ENCODE results near the gene CHRNA1.

CHRNA1 gene

DNA sequence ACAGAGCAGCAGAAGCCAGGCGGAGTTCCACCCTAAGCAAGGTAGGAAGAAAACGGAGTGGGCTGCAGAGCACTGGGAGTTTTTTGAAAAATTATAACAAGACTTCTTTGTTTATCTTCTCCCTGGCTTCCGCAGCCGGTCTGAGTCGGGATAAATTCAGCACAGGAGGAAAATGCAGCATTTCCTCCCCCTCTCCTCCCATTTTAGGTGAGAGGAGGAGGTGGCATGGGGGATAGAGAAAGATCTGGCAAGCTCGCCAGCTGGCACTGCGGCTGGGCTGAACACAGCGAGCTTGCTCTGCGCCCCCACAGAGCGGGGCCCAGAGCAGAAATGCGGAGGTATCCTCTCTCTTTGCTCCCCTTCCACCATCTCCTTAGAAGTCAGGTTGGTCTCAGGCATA is 17.7 kb upstream of the CHRNA1 start:
- no peak for DNase-seq

DNA sequence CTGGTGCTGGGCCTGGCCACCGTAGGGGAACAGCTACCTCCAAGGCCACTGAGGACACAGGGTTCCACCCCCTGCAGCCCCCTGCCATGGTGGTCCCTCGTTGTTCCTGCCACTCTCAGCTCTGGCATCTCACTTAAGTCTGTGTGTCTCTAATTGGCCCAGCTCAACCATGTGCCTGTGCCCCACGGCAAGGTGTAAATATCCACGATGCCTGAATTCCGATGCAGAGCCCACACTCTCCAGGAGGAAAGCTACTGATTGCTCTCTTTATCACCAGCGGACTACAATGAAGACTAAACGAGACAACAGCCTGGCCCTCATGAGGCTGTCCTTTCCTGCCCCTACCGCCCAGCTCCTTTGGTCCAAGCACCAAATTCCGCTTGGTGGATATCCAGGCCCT is 17.0 kb upstream of the CHRNA1 start:
- no peak for DNase-seq

DNA sequence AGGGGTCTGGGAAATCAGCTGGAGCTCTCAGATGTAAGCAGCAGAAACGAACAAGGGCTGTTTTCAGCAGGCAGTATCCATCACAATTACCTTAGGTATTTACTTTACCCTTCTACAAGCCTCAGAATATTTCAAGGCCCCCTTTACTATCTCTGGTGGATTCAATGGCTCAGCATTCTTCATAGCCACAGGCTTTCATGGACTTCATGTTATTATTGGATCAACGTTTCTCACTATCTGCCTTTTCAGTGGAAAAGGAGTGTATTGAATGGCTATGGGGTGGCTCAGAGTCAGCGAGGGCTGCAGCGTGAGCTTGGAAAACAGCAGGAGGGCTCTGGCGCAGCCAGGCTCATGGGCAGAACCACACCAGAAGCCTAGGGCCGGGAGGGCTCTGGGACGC is 16.6 kb upstream of the CHRNA1 start:
- DNase-seq = no peak

DNA sequence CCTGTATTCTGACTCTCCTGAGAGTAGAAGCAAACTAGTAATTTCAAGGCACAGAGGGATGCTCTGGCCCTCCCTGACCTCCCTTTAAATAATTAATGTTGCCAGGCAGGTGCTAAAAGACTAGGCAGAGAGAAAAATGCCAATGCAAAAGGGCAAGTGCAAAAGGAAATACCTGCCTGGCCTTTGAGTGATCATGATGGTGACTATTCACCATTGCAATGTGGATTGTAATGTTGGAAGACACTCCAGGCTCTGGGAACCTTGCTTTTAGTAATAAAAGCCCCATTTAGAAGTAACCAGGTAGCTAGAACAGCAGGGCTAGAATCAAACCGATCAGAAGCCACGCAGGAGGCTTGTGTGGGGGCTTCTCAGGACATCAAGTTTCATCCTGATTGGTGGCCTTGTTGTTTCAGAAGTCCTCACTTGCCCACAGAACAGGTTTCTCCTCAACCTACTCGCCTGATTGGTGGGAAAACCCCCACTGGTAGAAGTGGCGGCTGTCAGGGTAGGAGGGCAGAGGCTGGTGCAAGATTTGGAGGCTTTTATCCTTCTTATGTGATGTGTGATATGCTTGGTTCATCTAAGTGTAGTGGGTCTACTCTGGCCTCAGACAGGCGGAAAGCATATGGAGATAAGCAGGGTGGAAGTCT is 16.0 kb upstream of the CHRNA1 start:
- no peak for DNase-seq

DNA sequence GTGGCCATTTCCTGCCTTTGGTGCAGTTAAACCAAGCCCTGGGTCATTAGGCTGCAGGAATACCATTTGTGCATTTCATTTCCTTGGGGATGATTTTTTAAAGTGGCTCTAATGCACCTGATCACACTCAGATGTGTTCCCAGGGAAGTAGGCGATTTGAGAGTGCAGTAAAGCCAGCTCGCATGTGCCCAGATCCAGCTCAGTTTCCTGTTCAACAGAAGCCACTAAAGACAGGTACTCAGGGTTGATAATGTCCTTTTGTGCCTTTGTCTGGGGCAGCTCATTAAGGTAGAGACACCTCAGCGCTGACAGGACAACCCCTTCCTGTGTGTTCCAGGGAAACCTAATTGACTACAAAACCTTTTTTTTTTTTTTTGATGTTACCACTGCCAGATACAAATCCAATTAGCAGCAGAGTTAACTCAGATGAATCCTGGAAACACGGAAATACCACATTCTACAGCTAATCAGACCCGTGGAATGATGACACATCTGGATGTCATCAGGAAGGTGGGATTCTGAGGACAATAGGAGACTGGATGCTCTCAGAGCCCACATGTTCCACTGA is 15.2 kb upstream of the CHRNA1 start:
- DNase-seq = no peak

DNA sequence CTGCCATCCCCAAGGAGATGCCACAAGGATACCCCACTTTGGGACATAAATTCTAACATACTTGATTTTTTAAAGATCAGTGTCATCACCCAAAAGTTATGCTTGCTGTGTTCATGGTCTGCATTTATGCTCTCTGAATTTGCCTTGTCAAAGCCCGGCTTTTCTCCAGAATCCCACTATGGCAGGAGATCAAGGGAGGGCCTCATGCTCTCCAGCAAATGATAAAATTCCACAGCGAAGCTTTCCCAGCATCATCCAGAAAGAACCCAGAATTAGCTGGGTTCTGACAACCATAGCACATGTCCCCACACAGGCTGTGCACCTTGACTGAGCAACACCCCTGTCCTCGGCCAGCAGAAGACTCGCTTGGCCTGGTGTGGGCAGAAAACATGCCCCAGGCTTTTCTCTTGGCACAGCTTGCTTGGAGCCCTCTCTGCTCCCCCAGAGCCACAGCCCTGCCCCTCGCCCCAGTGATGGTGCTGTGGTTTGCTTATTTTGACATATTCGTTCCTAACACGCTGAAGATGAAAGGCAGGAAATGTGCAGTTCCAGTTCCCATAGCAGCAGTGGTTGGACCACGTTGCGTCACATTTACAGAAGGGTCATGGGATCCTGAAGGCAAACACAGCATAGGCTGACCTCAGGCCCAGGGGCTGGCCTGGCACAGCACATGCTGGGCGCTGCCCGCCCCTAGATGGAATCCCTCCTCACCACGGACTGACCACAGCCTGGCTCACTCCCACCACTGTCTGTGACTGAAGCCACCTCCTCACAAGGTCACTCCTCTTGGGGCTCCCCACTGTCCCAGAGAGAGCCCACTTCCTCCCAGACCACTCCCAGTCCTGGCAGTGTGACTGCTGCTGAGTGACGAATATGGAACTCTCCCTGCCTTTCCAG is 14.1 kb upstream of the CHRNA1 start:
- DNase-seq = peak; percentile 38 to 88 (median 68)

DNA sequence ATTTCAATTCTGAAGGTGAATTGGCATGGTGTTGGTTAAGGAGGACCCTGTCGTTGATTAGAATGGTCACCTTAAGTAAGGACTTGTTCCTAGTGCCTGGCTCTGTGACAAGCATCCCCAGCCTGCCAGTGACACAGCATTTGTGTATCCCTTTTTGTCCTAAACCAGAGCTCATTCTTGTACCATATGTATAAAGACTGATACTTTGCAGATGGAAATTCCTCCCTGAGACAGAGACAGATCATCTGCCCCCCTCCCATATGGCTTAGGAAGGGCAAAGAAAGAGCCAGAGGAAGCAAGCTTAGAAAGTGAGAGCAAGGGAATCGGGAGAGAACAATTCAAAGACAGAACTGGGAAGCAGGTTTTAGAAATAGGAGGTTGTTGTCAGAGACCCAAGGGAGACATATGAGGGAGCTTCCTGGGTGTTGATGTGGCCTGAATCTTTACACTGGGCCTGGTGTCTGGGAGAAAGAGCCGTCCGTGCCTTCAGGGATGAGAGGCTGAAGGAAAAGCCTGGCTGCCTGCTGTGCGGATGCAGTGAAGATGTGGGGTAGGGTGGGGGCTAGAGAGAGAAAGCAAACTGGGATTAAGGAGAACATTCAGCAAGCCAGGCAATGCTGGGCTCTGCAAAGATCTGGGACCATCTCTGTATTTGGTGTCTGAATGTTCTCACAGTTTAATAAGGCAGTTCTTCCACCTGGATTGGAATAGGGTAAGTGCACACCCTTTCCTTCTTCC is 13.2 kb upstream of the CHRNA1 start:
- no peak for DNase-seq

DNA sequence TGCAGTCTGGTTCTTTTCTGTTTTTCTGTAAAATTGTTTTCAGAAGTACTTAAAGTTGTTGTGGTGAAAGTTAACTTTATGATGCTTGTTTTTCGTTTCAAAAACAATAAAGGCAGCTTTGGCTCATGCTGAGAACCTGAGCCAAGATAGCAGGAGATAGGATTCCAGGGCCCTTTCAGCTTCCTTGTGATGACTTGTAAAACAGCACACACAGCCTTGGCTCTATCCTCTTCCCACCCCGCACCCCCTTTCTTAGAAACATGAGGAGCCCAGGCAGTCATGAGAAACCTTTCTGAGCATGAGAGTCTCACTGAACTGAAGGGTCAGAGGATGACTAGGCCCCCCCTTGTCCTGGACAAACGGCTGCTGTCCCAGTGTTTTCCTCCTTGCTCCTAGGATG is 12.4 kb upstream of the CHRNA1 start:
- DNase-seq = no peak

DNA sequence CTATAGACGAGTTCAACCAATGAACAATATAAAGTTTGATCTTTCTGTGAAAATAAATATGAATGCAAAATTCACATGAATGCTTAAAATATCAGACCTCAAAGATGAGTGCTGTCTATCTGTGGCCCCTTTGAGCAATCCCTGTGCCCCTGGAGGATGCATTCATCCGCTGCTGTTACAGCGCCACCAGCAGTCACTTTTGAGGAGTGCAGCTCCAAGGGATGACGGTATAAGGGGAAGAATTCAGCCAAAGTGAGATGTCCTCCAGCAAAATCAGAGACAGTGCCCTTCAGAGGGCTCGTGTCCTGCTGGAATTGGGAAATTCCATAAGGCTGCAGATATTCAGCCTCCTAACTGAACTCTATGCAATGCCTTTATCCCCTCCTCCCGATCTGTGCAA is 12.0 kb upstream of the CHRNA1 start:
- DNase-seq = no peak

DNA sequence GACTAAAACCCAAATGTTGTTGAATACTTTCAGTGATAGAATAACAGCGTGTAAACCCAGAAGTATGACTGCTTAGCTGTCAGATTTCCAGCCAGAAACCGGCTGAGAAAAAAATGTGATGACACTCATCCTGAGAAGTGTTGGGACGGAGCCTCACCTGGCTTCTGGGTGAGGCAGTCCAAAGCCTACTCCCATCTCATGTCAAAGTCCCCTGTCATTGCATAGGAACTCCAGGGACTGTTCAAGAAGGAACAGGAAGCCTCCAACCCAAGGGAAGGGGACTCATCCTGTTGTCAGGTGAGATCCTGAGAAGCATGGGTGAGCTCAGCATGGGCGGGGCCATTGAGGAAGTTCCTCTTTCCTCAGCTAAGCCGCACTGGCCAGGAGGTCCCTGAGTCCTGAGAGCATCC is 11.3 kb upstream of the CHRNA1 start:
- DNase-seq = no peak

DNA sequence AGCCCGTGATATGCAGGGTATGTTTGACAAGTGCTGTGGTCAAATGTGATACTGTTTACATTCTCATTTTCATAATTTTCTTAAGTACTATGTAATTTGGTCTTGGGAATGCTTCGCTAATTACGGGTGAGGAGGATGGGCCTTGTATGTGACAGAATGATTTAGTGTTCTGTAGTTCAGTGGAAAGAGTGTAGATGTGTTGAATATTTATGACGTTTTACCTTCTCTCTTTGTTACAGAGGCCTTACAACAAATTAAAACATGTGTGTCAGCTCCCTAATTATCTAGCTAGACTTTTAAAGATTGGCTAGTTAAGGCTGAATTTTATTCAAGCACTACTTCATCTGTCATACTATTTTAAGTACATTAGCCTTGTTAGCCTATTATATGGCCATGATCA is 10.6 kb upstream of the CHRNA1 start:
- DNase-seq = no peak

DNA sequence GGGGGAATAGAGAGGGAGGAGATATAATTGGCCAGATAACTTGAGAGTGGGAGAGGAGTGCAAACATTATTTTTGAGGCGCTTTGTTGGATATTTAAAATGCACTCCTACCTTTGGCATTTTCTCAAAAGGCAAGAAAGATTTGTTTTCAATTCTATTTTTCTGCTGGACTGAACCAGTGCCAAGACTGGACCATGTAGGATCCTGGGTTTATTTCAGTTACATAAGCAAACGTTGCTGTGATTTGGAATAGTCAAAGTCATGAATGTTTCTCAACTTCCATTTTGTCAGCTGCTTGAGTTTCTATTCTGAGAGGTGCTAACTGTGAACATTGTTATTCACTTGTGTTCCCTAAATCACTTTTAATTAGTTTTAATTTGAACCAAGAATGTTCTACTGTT is 8.9 kb upstream of the CHRNA1 start:
- DNase-seq = no peak

DNA sequence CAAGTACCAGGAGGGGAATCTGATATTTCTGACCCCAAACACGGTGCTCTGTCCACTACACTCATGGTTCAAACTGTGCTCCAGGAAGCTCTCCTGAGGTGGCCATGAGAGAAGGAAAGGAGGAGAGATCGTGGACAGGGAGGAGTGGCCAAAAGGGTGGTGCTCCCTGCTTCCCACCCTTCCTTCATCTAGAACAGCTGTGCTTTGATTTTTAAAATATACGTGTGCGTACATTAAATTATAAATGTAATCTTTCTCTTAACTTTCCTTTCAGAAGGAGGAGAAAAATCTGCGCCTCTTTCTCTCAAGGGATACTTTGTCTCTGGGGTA is 8.2 kb upstream of the CHRNA1 start:
- DNase-seq = no peak

DNA sequence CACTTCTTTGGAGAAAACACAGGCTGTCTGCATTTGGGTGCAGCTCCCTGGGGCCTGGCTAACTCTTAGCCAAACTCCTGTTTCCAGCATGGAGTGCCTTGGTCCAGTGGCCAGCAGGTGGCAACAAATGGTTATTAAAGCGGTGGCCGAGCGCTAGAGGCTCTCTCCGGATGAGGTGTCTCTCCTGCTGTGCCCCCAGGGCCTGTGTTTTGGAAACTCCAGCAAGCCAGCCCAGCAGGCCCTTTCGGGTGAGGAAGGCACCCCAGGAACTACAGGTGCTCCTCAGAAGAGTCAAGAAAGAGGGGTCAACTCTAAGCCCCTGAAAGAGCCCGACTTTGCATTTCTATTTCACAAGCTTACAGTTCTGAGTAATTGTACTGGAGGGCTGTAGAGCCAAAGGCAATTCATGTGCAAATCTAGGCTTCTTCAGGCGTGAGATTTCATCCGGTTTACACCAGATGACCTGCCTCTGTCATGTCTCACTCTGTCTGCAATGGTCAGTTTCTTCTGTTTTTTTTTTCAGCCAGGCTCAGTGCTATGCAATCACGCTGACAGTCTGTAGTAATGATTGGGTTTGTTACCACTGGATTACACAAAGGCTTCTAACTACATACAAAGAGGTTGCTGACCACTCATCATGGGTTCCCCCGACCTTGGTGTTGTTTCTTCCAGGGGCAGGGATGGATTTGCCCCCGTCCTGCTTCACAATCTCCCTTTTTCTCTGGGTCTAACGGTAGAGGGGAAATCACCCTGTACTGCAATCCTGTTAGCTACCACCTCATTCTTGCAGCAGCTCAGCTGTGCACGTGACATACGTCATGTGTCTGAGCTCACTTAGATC is 7.6 kb upstream of the CHRNA1 start:
- DNase-seq = peak in 1 of 5 donors; percentile 26

DNA sequence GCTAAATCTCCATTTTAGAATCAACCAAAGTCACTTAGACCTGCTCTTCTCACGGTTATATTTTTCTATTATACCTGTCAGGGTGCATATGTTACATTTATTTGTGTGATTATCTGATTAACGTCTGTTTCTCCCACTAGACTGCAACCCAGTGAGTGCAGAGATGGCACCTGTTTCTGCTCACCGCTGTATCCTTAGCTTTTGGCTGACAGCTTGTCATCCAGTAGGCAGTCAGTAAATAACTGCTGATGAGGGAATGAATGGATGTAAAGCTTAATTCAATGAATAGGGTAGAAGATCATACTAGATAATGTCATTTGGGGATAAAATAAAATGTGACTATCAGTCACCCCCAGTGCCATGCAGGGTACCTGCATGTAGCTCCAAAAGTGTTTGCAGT is 6.9 kb upstream of the CHRNA1 start:
- no peak for DNase-seq

DNA sequence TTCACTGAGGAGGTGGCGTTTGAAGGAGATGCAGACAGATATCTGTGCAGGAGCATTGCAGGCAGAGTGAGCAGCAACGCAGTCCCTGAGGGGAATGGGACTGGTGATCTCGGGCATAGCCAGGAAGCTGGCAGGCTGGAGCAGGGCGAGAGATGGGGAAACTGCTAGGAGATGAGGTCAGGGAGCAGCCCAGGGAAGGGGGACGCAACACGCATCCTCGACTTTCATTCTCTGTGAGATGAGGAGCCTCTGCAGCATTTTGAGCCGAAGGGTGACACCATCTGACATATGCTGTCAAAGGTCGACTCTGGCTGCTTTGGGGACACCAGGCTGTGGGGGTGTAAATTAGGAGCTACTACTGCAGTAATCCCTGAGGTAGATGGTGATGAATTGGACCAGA is 4.3 kb upstream of the CHRNA1 start:
- no peak for DNase-seq

DNA sequence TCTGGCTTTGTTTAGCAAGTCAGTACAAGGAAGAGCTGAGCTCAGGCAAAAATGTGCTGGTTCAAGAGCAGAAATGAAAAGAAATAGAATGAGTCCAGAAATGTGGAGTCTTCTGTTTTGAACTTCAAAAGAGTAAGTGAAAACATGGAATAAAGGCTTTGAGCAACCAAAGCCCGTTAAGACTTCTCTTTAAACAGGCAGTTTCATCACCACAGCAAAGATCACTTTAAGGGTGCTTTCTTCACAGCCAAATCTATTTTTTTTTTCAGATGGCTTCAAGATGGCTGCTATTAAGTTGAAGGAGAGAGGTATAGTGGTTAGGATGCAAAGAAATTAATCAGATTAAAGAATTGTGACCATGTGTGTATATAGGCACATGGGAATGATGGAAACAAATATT is 2.0 kb upstream of the CHRNA1 start:
- DNase-seq = no peak

DNA sequence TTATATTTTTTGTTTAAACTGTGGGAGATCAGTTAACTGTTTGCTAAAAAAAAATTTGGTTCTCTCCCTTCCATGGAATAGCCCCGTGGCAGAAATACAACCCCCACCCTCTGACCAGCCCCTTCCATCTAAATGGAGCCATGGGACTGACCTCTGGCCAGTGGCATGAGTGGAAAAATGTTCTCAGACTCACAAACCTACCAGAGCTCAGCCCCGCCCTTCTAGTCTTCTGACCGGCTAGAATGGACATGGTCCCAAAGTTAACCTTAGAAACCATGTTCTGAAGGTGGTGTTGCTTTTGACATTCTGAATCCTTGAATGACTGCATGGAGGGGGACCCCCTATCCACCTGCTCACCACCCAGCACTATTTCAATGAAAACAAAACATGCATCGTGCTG is 1.3 kb upstream of the CHRNA1 start:
- DNase-seq = no peak

DNA sequence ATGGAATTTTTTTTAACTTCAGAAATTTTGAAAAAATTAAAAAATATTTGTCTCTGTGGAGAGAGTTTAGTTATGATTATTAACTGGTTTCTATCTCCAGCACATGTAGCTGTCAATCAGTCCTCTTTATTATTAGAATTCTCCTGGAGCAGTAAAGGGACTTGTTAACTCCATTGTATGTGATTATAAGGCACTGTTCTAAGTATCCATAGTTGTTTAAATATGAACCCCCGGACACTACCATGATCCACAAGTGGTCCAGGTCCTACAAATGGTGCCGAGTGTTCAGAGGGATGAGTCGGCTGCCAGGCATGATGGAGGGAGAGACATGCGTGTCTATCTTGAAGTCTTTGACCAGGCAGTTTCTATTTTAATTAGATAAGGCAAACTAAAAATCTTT is 492 bp downstream of the CHRNA1 start:
- no peak for DNase-seq

DNA sequence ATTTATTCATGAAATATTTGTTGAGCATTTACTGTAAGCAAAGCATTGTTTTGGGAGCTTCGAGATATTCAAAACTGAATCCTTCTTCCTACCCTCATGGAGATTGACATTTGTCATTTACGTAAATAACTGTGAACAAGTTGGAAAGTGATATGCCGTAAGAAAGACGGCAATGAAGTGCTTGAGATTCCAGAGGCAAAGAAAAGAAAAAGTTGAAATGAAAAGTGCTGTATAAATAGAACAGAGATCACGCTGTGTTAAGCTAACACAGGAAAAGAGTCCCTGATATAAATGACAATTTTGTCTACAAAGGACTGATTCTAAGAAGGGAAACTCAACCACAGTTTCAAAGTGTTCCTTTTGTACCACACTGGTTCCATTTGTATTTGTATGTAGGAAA is 1.8 kb downstream of the CHRNA1 start:
- DNase-seq = no peak

DNA sequence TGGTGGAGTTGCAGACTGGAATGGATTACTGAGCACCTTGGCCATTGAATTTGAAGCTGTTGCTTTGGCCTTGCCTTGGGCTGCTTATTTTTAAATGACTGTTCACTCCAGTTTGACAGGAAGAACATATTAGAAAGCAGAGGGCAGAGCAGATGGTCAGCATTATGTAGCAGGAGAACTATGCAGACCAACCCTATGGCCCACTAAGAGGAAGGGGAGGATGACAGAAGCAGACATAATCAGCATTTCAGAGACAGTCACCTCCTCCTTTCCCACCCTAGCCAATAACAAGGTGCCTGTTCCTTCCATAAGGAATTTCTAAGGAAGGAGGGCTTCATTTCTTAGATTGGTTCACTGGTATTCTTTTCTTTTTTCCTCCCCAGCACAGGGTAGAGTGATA is 2.4 kb downstream of the CHRNA1 start:
- DNase-seq = no peak

DNA sequence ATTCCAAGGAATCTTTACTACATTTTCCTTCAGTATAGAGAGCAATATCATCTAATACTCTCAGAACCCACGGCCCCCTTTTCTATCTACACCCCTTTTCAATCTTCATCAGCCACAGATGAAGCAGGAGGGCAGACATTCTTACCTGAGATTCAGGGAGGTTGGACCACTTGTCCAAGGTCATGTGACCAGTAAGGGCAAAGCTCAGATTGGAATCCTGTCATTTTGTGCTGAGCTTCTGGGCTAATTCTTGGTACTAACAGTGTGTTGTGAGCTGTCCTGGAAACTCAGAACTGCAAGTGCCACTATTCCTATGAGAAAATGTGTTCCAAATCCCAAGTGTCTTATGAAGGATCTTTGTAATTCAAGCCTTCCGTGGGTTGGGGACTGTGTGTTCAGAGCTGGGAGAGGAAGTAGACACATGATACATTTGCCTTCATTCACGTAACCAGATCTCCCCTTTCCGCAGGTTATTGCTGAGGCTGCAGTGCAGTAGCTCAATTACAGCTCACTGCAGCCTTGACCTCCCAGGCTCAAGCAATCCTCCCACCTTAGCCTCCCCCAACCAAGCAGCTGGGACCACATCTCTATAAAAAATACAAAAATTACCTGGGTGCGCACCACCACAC is 3.3 kb downstream of the CHRNA1 start:
- no peak for DNase-seq
